Sigmoid colon (tissue), 7 donors: ENCODE measurements around the gene AKR1E2. TPM values are rescaled to one million over a fixed set of nuclear protein-coding genes. Genes with fewer than 3 reads are reported as not detected.

Experiments
- DNase-seq: peaks from one replicate; pipeline ENCODE4 v3.0.0-alpha.2; 2019
- H3K27ac ChIP-seq, 4 donors: fragments of 200-600 bp; sonication (generic); one replicate each; pipeline ENCODE4 v1.5.1; 2016 to 2019; ENCODE audit warnings: mild to moderate bottlenecking in 1 of 4
- H3K27me3 ChIP-seq, 3 donors: fragments of 200-600 bp; sonication (generic); one replicate each; pipeline ENCODE4 v1.5.1; 2019; ENCODE audit warnings: mild to moderate bottlenecking in 1 of 3
- H3K36me3 ChIP-seq, 4 donors: fragments of 200-600 bp; sonication (generic); one replicate each; pipeline ENCODE4 v1.5.1; 2016 to 2019
- H3K4me1 ChIP-seq, 4 donors: fragments of 200-600 bp; sonication (generic); one replicate each; pipeline ENCODE4 v1.5.1; 2017 to 2019
- H3K4me3 ChIP-seq, 4 donors: fragments of 200-600 bp; sonication (generic); one replicate each; pipeline ENCODE4 v1.5.1; 2017 to 2019; ENCODE audit warnings: mild to moderate bottlenecking in 2 of 4, moderate library complexity in 1 of 4
- H3K9me3 ChIP-seq, 4 donors: fragments of 200-600 bp in 3 of 4; sonication (generic) in 3 of 4; one replicate each; pipeline versions ENCODE4 v1.5.1 to v1.6.1; 2013 to 2019
- EP300 ChIP-seq, 4 donors: sonication (generic); formaldehyde crosslinking; IDR thresholded peaks; one replicate each; pipeline ENCODE4 v1.6.1; 2017; ENCODE audit warnings: antibody characterized with exemption in 4 of 4
- POLR2A ChIP-seq, 2 donors: fragments of 450-650 bp; IDR thresholded peaks; one replicate each; pipeline ENCODE4 v1.6.1; 2016; ENCODE audit warnings: antibody characterized with exemption in 2 of 2, mild to moderate bottlenecking in 2 of 2, moderate library complexity in 2 of 2
- POLR2AphosphoS5 ChIP-seq, 4 donors: sonication (generic); formaldehyde crosslinking; IDR thresholded peaks; one replicate each; pipeline ENCODE4 v1.6.1; 2017; ENCODE audit warnings: antibody characterized with exemption in 4 of 4
- WGBS, 2 donors: extraction: QIAGEN DNeasy Blood & Tissue Kit; methylation state at CpG; one replicate each; pipeline ENCODE4 v1.1.7; 2013; 5-methylcytosine and 5-hydroxymethylcytosine counted together
- intact Hi-C: fragments of 100-400 bp; cut with DNase I; formaldehyde crosslinking; loops from one replicate; pipeline ENCODE4 v1.15.1; 2023
- polyA plus RNA-seq, 3 donors: library from polyadenylated mRNA; stranded (reverse); fragments of 200-250 nt; gene quantifications; one replicate each; pipeline ENCODE4 v1.2.3, GENCODE V29; 2013
- total RNA-seq, 4 donors: library from RNA; depleted of rRNA; stranded (reverse); fragments of >200 nt; gene quantifications; one replicate each; pipeline ENCODE4 v1.1.0, GENCODE V29; 2016
- TF ChIP-seq, protein P1 (sequence below), 4 experiments: fragments of 450-650 bp in 3 of 4; fragments of 200-600 bp in 1 of 4; IDR thresholded peaks; one replicate each; pipeline ENCODE4 v1.5.1; 2016 to 2019; ENCODE audit warnings: antibody characterized with exemption in 4 of 4, mild to moderate bottlenecking in 3 of 4, moderate library complexity in 2 of 4
- donor health status: healthy with polysubstance abuse.
- donor health status: Bipolar disorder and iron deficiency.
- donor health status: healthy.

The AKR1E2 gene
- 10 to 100 TPM; 12.0 to 32.5 (median 16.2) TPM for total RNA-seq
- polyA plus RNA-seq: 1 to 10 TPM in 1 of 3 donors, under 1 TPM in 1, not detected in 1; 0.69 to 1.7 TPM

DNA sequence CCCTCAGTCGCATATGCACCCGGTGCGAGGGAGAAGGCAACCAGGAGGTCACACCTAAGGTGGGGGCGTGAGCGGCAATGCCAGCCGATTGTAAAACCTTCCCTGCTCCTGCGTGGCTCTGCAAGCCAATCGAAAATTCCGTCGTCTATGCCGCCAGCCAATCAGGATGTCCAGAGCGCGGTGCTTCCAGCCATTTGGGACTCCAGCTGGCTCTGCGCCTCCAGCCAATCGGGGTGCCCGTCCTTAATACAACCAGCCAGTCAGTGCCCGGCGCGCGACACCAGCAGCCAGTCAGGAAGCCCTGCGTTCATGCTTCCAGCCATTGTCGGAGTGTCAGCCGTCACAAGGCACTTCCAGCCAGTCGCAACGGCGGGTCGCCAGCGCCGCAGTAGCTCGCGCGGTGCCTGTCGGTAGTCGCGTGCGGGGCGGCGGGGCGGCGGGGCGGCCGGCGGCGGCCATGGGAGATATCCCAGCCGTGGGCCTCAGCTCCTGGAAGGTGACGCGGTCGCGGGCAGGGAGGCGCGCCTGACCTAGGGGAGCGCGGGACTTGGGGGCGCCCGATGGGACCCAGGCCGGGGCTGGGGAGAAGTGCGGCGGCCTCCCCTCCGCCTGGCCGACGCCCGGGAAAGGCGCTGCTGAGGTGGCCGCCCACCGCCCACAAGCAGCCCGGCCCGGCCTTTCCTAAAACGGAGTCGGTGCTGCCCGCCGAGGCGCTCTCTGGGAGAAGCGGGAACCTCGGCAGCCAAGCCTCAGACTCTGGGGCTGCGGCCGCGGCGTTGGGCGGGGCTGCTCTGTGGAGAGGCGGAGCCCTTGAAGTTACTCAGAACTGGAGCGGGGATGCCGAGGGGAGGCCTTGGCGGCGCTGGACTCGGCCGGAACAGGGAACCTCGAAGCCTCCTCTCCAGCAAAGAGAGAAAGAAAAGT is at the start of gene AKR1E2:
Gene AKR1E2, plus strand, starts transcription at position 340 of the 924 bp plus-strand sequence. Its CDS starts 118 bp downstream, at position 458.
- Histone ChIP-seq H3K9me3 (no peaks in the 10 kb centered on the region), H3K4me1 (peaks cover 0 to 20% (median 11%) of the 10 kb centered on the region in 4 donors), H3K36me3 (peaks cover 0 to 3% (median 0%) of the 10 kb centered on the region in 4 donors), H3K27me3 (no peaks in the 10 kb centered on the region), H3K4me3 (peak within 1 kb of the TSS; percentile 53 to 72 (median 67)), H3K27ac (peak within 1 kb of the TSS; percentile 90 to 97 (median 94))
- intact Hi-C loops: no loop called here
- 10 to 15% methylated on average over 87 of the region's 87 CpGs for WGBS, 2 donors
- TF ChIP-seq POLR2A (IDR thresholded peaks at IDR 0.05) (peak in 1 of 2 donors; percentile 4), EP300 (IDR thresholded peaks at IDR 0.05) (no peak), POLR2AphosphoS5 (IDR thresholded peaks at IDR 0.05) (peak in 3 of 4 donors; percentile 55 to 77 (median 62))
- peak; percentile 93 for DNase-seq

DNA sequence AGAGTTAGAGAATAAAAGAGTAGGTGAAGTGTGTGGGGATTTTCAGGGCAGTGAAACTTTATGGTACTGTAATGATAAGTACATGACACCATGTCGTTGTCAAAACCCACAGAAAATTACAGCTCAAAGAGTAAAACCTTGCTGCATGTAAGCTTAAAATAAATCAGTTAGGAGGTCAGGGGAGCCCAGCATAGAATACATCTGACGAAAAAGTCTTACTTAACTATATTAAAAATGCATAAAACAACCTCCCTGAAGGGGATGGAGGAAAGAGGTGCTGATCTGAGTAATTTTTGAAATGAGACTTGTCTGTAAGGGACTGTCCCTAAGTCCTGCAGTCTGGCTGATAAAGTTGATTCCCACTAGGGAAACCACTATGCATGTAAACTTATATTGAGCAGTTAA is 49.8 kb upstream of the AKR1E2 start:
- TF ChIP-seq, protein P1, sequence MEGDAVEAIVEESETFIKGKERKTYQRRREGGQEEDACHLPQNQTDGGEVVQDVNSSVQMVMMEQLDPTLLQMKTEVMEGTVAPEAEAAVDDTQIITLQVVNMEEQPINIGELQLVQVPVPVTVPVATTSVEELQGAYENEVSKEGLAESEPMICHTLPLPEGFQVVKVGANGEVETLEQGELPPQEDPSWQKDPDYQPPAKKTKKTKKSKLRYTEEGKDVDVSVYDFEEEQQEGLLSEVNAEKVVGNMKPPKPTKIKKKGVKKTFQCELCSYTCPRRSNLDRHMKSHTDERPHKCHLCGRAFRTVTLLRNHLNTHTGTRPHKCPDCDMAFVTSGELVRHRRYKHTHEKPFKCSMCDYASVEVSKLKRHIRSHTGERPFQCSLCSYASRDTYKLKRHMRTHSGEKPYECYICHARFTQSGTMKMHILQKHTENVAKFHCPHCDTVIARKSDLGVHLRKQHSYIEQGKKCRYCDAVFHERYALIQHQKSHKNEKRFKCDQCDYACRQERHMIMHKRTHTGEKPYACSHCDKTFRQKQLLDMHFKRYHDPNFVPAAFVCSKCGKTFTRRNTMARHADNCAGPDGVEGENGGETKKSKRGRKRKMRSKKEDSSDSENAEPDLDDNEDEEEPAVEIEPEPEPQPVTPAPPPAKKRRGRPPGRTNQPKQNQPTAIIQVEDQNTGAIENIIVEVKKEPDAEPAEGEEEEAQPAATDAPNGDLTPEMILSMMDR (IDR thresholded peaks at IDR 0.05): no peak
- no peak for TF ChIP-seq POLR2AphosphoS5 (IDR thresholded peaks at IDR 0.05)
- no peak for TF ChIP-seq EP300 (IDR thresholded peaks at IDR 0.05)
- no peak for TF ChIP-seq POLR2A (IDR thresholded peaks at IDR 0.05)
- peaks cover 0 to 7% (median 5%) of the 10 kb centered on the region in 4 donors for H3K4me1 ChIP-seq
- H3K27ac ChIP-seq: no peak overlapping the region
- 39 to 64% methylated on average over 2 of the region's 2 CpGs for WGBS, 2 donors
- intact Hi-C loops: no loop called here
- H3K9me3 ChIP-seq: no peaks in the 10 kb centered on the region
- H3K4me3 ChIP-seq: no peak overlapping the region
- no peaks in the 10 kb centered on the region for H3K36me3 ChIP-seq
- no peaks in the 10 kb centered on the region for H3K27me3 ChIP-seq
- DNase-seq: no peak

DNA sequence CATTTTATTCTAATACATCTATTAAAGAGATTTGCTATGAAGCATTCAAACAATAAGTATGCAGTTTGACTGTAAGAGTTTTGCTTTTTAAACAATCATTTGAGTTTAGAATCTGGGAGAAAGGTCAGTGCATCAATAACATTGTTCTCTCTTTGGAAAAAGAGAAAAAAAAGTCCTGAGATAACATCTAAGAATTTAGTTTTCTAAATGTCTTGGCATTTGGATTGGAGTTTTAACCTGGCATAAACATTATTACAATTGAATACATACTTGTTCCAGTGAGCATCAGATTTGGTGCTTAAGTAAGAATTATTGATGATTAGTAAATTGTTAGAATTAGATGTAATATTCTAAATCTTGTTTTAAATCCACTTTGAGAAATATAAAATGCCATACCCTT is 47.2 kb upstream of the AKR1E2 start:
- H3K4me1 ChIP-seq: no peaks in the 10 kb centered on the region
- no peak overlapping the region for H3K4me3 ChIP-seq
- H3K27ac ChIP-seq: no peak overlapping the region
- H3K36me3 ChIP-seq: no peaks in the 10 kb centered on the region
- H3K27me3 ChIP-seq: no peaks in the 10 kb centered on the region
- H3K9me3 ChIP-seq: no peaks in the 10 kb centered on the region
- intact Hi-C loops: no loop called here
- no peak for DNase-seq
- TF ChIP-seq, protein P1 (IDR thresholded peaks at IDR 0.05): no peak
- no peak for TF ChIP-seq POLR2A (IDR thresholded peaks at IDR 0.05)
- no peak for TF ChIP-seq POLR2AphosphoS5 (IDR thresholded peaks at IDR 0.05)
- no peak for TF ChIP-seq EP300 (IDR thresholded peaks at IDR 0.05)

DNA sequence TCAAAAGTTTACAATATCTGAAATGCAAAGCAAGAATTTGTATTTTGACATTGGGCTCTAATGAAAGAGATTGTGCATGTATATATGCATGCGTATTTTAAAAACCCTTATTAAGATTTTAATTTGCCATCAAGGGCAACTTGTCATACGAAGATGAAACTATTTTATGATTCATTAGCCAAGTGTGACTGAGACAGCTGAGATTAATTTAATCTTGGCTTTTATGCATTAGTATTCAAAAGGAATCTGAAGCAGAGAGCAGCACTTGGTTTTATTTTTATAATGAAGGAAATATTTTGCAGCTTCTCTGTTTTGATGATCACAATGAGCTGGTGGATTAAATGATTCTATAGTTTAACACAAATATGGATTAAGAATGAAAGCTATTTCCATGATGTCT is 45.9 kb upstream of the AKR1E2 start:
- Histone ChIP-seq H3K27me3 (no peaks in the 10 kb centered on the region), H3K9me3 (no peaks in the 10 kb centered on the region), H3K27ac (no peak overlapping the region), H3K4me1 (no peaks in the 10 kb centered on the region), H3K4me3 (no peak overlapping the region), H3K36me3 (no peaks in the 10 kb centered on the region)
- DNase-seq: no peak
- WGBS, 2 donors: 75 to 91% methylated on average over 2 of the region's 2 CpGs
- TF ChIP-seq EP300 (IDR thresholded peaks at IDR 0.05) (no peak), POLR2A (IDR thresholded peaks at IDR 0.05) (no peak), POLR2AphosphoS5 (IDR thresholded peaks at IDR 0.05) (no peak)
- TF ChIP-seq, protein P1 (IDR thresholded peaks at IDR 0.05): no peak
- intact Hi-C loops: no loop called here

DNA sequence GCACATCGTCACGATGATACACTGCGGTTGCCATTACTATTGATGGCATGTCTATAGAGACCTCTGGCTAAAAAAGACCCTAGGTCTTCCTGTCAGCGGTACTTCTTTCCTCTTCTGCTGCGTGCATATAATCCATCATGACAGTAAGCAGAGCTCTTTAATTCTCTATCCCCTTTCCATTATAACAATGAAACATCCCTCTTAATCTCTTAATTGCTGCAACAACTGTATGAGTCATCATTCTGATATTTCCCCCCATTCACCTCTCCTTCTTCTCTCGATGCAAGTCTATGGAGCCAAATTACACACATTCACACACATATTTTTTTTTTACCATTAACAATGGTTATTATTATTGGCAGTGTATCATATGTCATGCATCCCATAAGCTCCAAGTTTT is 45.2 kb upstream of the AKR1E2 start:
- Histone ChIP-seq H3K4me3 (no peak overlapping the region), H3K9me3 (no peaks in the 10 kb centered on the region), H3K27ac (no peak overlapping the region), H3K27me3 (no peaks in the 10 kb centered on the region), H3K36me3 (no peaks in the 10 kb centered on the region), H3K4me1 (no peaks in the 10 kb centered on the region)
- 78 to 80% methylated on average over 6 of the region's 6 CpGs for WGBS, 2 donors
- DNase-seq: no peak
- intact Hi-C loops: no loop called here
- TF ChIP-seq POLR2A (IDR thresholded peaks at IDR 0.05): no peak
- TF ChIP-seq POLR2AphosphoS5 (IDR thresholded peaks at IDR 0.05): no peak
- TF ChIP-seq EP300 (IDR thresholded peaks at IDR 0.05): no peak
- TF ChIP-seq, protein P1 (IDR thresholded peaks at IDR 0.05): no peak
